Lower lobe of right lung (tissue), 2 donors: ENCODE results near the gene TMOD1. TPM values are rescaled to one million over a fixed set of nuclear protein-coding genes. Genes with fewer than 3 reads are reported as not detected.
"Not testable (repeated sequence)": the region's sequence is repeated elsewhere in the genome, so short reads cannot be mapped to it uniquely, and the experiment has no call there.

Source experiments
- ATAC-seq, 2 donors: fragments of 200-7000 bp; cut with Tn5 transposase; one replicate each; pipeline ENCODE4 v1.9.1; 2020 to 2022; ENCODE audit warnings: mild to moderate bottlenecking in 2 of 2, moderate library complexity in 2 of 2
- DNase-seq: peaks from one replicate; pipeline ENCODE4 v3.0.0-alpha.2; 2020
- H3K27ac ChIP-seq: fragments of 200-600 bp; one replicate; pipeline ENCODE4 v1.8.0; 2022
- H3K27me3 ChIP-seq: fragments of 200-600 bp; one replicate; pipeline ENCODE4 v1.8.0; 2022; ENCODE audit warnings: low read depth
- H3K36me3 ChIP-seq: fragments of 200-600 bp; one replicate; pipeline ENCODE4 v1.8.0; 2022; ENCODE audit warnings: mild to moderate bottlenecking
- H3K4me1 ChIP-seq: fragments of 200-600 bp; one replicate; pipeline ENCODE4 v1.8.0; 2022
- H3K4me3 ChIP-seq: fragments of 200-600 bp; one replicate; pipeline ENCODE4 v1.8.0; 2022; ENCODE audit warnings: mild to moderate bottlenecking
- H3K9me3 ChIP-seq: fragments of 200-600 bp; one replicate; pipeline ENCODE4 v1.8.0; 2022
- CTCF ChIP-seq: fragments of 200-600 bp; IDR thresholded peaks from one replicate; pipeline ENCODE4 v1.8.0; 2022; ENCODE audit warnings: antibody characterized with exemption, mild to moderate bottlenecking
- intact Hi-C: fragments of 100-400 bp; cut with DNase I; formaldehyde crosslinking; loops from one replicate; pipeline ENCODE4 v1.11.0; 2022
- long read RNA-seq: library from polyadenylated mRNA; unstranded; transcript quantifications from one replicate; pipeline ENCODE4 v2.0.0, GENCODE V29; 2021
- total RNA-seq: library from RNA; stranded (reverse); fragmentation: NEBNext Ultra II Directional; extraction: Animal tissue kit (Norgen Biotek cat#: 25700); gene quantifications from one replicate; pipeline ENCODE4 v1.2.1, GENCODE V29; 2021
- donor health status: DM: no; HTN: yes; CAD: no; lungs with severe emphysema.

The TMOD1 gene
- total RNA-seq, result 7.9 TPM
- long read RNA-seq, transcript TMOD1-201 (10 exons, 3,343 nt), result major isoform, 9 of 21 reads
- long read RNA-seq, partial matches to known transcripts, result 3 of 21 reads
- long read RNA-seq, other reads (novel, unspliced or antisense), result 9 of 21 reads

DNA sequence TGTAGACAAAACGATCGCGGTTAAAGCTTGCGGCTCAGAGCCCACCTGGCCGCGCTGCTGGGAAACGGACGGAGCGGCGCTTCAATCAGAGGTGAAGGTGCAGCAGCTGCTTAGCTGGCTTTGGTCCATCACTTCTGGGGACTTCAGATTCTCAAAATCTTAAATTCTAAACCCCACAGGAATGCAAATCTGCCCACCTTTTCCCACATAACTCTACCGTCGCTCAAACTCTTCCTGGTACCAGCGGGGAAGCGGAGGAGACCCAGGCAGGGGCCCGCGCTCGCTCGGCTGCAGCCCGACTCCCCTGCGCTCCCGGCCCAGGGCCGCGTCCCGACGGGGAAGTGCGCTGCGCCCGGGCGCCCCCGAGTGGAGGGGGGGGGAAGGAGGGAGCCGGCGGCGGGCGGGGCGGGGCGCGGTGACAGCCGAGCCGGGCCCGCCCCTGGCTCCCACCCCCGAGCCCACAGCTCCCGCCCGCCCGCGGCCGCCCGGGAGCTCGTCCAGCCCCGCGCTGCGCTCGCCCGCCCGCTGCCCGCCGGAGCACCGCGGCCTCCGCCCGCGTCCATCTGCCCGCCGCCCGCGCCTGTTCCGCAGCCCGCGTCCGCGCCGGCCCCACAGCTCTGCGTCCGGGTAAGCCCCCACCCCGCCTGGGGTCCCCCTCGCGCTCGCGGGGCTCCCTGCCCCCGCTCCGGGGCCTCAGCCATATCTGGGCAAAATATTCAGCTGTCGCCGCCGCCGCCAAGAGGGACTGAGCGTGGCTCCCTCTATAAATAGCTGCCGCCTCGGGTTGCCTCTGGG lies at the start of gene TMOD1:
TSS of gene TMOD1 (plus strand) at position 490 of the 795 bp plus-strand sequence. CDS start 22,523 bp downstream, outside the sequence.
- Histone ChIP-seq H3K4me1 (peaks cover 19% of the 10 kb centered on the region), H3K9me3 (no peaks in the 10 kb centered on the region), H3K36me3 (peaks cover 6% of the 10 kb centered on the region), H3K27me3 (peaks cover 15% of the 10 kb centered on the region), H3K4me3 (peak within 1 kb of the TSS; percentile 75), H3K27ac (peak within 1 kb of the TSS; percentile 71)
- TF ChIP-seq CTCF, result peak; percentile 17
- intact Hi-C loops, result no loop called here
- peak; percentile 78 for DNase-seq
- peak; percentile 91 to 93 for ATAC-seq

- intact Hi-C loops, ATAC-seq, H3K27me3 ChIP-seq: not testable (repeated sequence)
Measured at GRCh38 chr9:97453573-97453972, 47.9 kb upstream of the TMOD1 start.

GRCh38 chr9:97456841-97457240 lies 44.6 kb upstream of the TMOD1 start:
- H3K4me3 ChIP-seq, intact Hi-C loops, H3K4me1 ChIP-seq, H3K9me3 ChIP-seq, H3K27ac ChIP-seq, DNase-seq, ATAC-seq, H3K27me3 ChIP-seq: not testable (repeated sequence)
- peaks cover 14% of the 10 kb centered on the region for H3K36me3 ChIP-seq

More at GRCh38 chr9:97453573-97453972, 47.9 kb upstream of the TMOD1 start:
- H3K4me1 ChIP-seq, DNase-seq, H3K4me3 ChIP-seq, H3K27ac ChIP-seq, H3K9me3 ChIP-seq: not testable (repeated sequence)
- peaks cover 10% of the 10 kb centered on the region for H3K36me3 ChIP-seq

GRCh38 chr9:97459326-97459725 lies 42.1 kb upstream of the TMOD1 start:
- no peaks in the 10 kb centered on the region for H3K27me3 ChIP-seq
- no peaks in the 10 kb centered on the region for H3K4me1 ChIP-seq
- peaks cover 19% of the 10 kb centered on the region for H3K36me3 ChIP-seq
- intact Hi-C loops, result no loop called here
- ATAC-seq (no peak), DNase-seq (no peak)
- TF ChIP-seq CTCF, result no peak
- H3K4me3 ChIP-seq, result no peak overlapping the region
- H3K9me3 ChIP-seq, result no peaks in the 10 kb centered on the region
- H3K27ac ChIP-seq, result no peak overlapping the region

DNA sequence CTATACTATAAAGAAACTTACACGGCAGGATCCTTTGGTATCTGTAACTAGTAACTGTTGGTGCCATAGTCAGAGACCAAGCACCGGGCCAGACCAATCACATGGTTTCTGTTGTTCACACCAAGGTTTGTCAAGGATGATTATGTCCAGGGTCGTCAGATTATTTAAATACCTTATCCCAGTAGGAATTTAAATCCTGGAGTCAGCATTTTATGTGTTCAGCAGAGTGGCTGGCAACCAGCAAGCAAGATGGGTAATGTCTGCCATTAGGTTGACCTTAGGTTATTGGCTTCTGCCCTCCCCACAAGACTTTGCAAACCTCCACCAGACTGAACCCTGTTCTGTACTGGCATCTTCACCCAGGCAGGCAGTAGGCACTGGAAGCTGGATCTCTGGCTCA lies 39.3 kb upstream of the TMOD1 start:
- TF ChIP-seq CTCF, result no peak
- H3K4me3 ChIP-seq, result no peak overlapping the region
- DNase-seq (no peak), ATAC-seq (no peak)
- H3K27me3 ChIP-seq, result no peaks in the 10 kb centered on the region
- no peak overlapping the region for H3K27ac ChIP-seq
- intact Hi-C loops, result loop anchor here (10.0 kb wide), 1 partner anchor 153 kb away; no protein-coding TSS in a partner anchor
- no peaks in the 10 kb centered on the region for H3K4me1 ChIP-seq
- peaks cover 28% of the 10 kb centered on the region for H3K36me3 ChIP-seq
- H3K9me3 ChIP-seq, result no peaks in the 10 kb centered on the region

DNA sequence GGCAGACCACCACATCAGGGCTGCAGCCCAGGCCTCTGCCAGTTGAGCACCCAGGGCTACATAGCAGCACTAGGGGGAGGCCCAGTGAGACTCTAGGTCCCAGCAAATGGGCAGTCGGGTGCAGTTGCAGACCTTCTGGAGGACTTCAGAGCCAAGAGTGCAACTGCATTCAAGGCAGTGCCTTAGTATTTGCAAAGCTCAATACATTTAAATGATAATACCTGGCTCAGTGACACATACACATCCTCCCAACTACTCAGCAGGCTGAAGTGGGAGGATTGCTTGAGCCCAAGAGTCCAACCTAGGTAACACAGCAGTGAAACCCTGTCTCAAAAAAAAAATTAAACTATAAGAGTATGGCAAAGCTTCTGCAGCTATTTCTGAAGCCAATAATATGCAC lies 38.6 kb upstream of the TMOD1 start:
- intact Hi-C loops, result loop anchor here (10.0 kb wide), 1 partner anchor 152 kb away; no protein-coding TSS in a partner anchor
- H3K36me3 ChIP-seq, result peaks cover 28% of the 10 kb centered on the region
- no peak for ATAC-seq
- H3K27me3 ChIP-seq, result no peaks in the 10 kb centered on the region
- H3K4me1 ChIP-seq, result no peaks in the 10 kb centered on the region
- H3K9me3 ChIP-seq, result no peaks in the 10 kb centered on the region
- H3K27ac ChIP-seq, result no peak overlapping the region
- no peak for TF ChIP-seq CTCF
- H3K4me3 ChIP-seq, result no peak overlapping the region
- no peak for DNase-seq
